Amygdala (tissue), 56 donors: ENCODE results near the gene CFH.
A peak's percentile ranks its signal among the peaks of the same experiment; 100 is the strongest.
"Not testable (repeated sequence)": the region's sequence is repeated elsewhere in the genome, so short reads cannot be mapped to it uniquely, and the experiment has no call there.

Experiments
- DNase-seq, 56 donors: peaks; one replicate each; lab custom pipeline; 2025; lab: John Stamatoyannopoulos, UW

Gene CFH

DNA sequence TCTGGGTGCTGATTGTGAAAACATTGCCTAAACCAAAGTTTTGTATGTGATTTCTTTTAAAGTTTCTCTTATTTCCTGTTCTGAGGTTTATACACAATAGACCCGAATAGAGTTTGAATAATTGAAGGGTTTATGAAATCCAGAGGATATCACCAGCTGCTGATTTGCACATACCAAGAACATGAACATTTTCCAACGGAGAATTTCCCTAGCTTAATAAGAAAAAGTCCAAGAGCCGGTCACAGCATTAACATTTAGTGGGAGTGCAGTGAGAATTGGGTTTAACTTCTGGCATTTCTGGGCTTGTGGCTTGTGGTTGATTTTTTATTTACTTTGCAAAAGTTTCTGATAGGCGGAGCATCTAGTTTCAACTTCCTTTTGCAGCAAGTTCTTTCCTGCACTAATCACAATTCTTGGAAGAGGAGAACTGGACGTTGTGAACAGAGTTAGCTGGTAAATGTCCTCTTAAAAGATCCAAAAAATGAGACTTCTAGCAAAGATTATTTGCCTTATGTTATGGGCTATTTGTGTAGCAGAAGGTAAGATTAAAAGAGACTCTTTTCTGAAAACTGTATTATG, at the start of gene CFH:
Gene CFH (plus strand): TSS at position 407 of the 579 bp plus-strand sequence. CDS start 75 bp downstream, at position 482.
- no peak for DNase-seq

DNA sequence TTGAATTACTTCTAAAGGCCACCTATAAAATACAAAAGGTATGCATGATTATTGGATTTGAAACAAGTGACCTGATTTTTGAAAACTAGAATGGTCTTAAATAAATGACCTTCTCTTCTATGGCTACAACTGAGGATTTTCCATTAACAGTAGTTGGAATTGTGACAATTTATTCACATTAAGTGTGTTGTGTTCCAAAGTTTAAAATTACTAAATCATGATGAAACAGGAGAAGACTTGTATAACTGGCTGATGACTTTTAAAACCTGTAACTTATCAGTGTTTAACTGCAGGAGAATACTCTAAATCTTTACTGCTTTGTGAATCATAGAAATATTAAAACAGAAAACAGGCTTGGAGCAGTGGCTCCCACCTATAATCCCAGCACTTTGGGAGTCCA, 48.2 kb upstream of the CFH start:
- no peak for DNase-seq

DNA sequence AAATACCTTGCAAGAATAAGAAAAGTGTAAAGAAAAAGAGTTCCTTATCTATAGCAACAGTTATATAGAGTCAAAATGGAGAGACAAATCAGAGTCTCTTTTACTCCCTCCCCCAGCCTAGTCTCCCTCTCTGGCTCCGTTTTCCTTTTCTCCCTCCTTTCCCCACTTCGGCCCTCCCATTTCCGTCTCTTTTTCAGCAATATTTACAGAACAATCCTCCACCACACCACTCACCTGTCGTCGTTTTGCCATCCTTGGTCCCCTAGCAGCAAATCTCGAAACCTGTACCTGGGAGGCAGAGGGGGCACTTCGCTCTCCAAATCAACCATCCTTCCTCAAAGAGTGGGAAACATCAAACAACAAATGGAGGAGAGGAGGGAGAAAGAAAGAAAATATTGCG, 43.9 kb upstream of the CFH start:
- peak in 3 of 56 donors; percentile 9 to 28 (median 27) for DNase-seq

DNA sequence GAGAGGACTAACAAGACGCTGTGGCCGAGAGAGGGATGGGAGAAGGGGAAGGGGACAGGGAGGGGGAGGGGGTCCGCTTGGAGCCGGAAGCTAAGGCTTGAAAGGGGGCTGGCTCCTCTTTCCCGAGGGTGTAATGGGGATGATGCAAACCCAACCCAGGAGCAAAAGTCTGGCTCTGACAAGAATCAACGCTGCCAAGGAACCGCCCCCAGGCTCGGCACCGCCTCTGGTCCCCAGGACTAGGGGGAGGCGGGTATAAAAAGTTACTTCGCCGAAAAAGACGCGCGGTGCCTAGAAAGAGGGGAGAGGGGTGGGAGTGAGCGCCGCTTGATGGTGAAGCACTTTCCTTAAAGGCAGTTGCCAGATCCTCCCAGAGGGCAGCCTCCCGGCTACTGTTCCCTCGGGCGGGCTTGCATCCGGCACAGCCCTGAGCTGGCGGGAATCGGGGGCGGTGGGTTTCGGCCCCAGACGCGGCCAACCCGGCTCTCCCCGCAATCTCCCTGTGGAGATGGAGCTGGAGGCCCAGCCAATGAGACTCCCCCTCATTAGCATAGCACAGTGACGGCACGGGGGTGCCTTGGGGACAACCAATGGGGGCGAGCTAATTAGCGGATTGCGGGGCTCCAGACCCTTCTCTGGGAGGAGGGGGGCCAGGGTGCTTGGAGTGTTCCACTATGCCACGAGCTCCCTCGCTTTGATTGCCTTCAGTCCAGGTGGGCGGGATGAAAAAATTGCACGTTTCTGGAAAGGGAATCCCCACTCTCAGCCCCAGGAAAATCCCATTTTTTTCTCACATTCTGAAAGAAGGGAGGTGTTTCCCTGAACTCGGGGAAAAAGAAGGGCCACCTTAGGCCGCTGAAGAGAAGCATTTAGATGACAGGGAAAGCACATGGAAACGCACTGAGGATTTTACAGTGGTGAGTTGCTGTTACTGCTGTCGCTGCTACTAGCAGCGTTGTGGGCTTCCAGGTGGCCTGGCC, 43.2 kb upstream of the CFH start, which contains the start of gene KCNT2:
Gene KCNT2 (minus strand): TSS at position 51 of the 980 bp plus-strand sequence. CDS start 131 bp downstream, outside the sequence.
- peak in 37 of 56 donors; percentile 3 to 75 (median 38) for DNase-seq

DNA sequence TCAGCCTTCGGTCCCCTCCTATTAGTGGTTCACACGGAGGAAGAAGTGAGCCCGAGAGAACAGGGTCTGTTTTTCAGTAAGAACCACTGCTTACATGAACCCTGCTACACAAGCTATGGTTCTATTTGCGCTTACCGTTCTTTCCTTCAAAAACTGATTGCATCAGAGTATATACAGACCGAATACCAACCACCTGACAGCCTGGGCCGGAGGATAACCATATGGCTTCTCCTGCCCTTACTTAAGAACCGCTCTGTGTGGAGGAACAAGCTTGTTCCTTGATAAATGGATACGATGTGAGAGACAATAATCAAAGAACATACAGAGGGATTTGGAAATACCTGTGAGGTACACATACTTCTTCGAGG, 42.5 kb upstream of the CFH start:
- DNase-seq = peak in 1 of 56 donors; percentile 7

DNA sequence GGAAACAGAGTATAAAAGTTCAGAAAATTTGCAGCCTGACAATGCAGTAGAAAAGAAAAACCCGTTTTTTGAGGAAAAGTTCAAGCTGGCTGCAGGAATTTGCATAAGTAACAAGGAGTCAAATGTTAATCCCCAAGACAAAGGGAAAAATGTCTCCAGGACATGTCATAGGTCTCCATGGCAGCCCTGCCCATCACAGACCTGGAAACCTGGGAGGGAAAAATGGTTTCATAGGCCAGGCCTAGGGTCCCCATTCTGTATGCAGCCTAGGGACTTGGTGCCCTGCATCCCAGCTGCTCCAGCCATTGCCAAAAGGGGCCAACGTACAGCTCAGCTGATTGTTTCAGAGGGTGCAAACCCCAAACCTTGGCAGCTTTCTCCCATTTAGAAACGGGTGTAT, 40.0 kb upstream of the CFH start:
- DNase-seq = no peak

DNA sequence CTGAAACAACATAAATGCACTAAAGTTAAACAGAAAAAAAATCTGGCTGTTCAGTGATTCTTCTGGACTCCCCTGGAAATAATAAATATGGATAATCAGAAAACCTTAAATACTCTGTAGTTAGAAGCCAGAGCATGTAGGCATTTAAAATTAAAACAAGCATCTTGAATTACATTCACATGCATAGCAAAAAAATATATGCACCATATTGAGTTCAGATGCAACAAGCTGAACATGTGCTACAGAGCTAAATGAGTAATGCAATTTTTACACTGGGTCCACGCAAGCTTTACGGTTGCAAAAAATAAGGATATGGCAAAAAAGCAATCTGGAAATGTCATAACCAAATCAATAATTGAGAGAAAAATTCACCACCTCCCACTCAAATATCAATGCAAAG, 32.1 kb upstream of the CFH start:
- DNase-seq = no peak

DNA sequence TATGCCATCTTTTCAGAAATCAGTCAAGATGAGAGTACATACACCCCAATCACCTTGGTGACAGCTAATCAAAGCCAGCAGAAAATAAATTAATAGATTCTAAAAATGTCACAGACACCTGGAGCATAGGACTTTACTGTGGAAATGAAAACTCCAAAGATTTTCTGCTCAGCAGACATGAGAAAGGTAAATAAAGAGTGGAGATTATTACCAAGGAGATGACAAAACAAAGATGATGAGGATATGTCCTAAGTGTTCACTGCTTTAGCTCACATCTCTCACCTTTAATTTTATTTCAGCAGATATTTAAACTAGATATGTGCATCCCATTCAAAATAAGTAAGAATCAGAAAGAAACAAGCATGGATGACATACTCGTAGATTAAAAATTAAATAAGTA, 28.8 kb upstream of the CFH start:
- DNase-seq = no peak

DNA sequence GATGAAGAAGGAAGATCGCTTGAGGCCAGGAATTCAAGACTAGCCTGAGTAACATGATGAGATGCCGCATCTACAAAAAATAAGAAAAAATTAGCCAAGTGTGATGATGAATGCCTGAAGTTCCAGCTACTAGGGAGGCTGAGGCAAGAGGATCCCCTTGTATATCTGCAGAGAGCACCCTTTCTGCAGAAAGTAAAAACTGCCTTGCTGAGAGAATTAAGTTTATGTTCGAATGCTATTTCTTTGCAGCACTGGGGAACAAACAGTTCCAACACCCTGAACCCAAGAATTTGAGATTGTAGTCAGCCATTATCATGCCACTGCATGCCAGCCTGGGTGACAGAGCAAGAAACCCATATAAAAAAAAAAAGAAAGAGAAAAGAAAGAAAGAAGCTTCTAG, 23.0 kb upstream of the CFH start:
- no peak for DNase-seq

DNA sequence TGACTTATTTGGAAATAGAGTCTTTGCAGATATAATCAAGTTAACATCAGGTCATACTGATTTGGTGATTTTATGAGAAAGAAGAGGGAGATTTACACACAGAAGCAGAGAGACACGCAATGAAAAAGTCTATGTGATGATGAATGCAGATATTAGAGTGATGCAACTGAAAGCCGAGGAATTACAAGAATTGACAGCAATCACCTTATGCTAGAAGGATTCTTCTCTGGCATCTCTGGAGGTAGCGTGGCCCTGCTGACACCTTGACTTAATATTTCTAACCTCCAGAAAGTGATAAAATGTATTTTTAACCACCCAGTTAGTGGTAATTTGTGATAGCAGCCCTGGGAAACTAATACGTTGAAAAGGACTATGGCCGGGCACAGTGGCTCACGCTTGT, 14.2 kb upstream of the CFH start:
- DNase-seq = no peak

DNA sequence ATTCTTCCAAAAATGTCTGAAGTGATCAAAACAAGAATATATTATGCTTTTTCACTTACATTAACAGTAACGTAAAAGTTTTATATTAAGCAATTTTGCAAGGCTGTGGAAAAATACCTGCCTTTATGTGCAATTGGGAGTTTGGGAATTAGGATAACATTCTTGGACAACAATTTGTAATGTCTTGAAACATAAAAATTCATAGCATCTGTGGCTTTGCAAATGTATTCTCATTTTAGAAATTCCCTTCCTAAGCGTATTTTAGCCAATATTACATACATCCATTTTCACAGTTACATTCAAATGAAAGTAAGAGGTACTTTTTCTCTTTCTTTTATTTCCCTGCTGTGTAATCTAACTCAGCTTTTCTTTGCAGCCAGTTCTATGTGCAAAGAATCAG, 13.4 kb upstream of the CFH start:
- no peak for DNase-seq

DNA sequence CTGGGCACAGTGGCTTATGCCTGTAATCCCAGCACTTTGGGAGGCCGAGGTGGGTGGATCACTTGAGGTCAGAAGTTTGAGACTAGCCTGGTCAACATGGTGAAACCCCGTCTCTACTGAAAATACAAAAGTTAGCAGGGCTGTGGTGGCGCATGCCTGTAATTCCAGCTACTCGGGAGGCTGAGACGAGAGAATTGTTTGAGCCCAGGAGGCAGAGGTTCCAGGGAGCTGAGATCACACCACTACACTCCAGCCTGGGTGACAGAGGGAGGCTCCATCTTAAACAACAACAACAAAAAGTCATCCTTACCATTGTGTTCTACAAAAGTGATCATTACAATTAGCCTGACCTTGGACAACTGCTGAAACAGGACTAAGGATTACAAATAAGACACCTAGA, 12.6 kb upstream of the CFH start:
- not testable (repeated sequence) for DNase-seq

DNA sequence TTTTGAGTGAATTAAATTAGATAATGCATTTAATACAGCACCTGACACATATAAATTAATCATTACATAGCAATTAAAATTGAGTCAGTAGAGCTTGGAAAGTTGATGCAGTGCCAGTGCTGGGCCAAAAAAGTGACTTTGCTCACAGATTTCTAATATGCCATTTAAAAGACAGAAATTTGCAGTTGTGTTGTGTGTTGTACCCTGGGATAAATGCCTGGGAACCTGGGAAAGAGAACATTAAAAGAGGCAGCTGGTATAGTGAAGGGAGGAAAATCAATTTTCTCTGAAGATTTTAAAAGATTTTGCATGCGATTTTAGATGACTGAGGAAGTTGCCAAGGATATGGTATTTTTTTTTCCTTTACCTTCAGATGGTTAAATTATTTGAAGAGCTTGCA, 10.9 kb upstream of the CFH start:
- no peak for DNase-seq

DNA sequence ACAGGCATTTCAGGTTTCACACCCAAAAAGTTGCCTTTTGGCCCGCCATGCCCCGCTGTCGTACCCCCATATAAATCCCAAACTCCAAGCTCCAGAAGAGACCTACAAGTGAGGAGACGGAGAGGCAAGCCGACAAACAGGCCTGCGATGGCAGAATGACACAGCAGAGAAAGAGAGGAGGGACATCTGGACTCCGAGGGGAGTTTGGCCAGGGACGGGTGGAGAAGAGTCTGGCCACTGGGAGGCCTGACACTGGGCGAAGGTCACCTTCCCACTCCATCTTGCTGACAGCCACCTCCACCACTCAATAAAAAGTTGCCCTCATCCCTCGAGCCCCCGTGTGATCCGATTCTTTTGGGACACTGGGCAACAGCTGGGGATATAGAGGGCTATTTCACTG, 1.9 kb upstream of the CFH start:
- DNase-seq = no peak

DNA sequence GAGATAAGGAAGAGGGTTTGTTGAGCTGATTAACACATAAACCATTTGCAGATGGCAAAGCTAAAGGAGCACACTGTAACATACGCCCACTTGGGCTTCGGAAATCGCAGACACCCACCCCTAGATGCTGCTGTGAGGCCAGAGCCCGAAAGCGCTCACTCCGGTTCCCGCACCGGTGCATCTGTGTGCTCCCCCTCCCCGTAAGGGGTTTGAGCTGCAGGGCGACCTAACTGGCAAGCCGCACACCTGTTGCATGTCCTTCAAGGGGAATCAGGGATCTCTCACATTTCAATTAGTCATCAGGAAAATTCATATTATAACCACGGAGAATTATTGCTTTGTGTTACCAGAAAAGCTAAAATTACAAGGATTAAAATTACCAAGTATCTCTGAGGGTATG, 1.4 kb upstream of the CFH start:
- no peak for DNase-seq

DNA sequence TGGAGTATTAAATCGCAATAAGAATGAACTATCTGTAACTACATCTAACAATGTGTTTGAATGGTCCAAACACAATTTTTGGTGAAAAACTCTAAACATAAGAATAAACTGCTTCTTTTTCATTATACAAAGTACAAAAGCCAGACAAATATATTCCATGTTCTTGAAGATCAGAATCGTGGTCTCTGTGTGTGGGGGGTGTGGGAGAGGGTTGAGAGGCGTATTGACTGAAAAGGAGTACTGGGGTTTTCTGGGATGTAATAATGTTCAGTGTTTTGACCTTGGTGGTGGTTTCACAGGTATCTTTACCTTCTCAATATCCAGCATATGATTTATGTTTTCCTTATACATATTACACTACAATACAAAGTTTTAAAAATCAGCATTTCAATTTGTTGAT, 764 bp upstream of the CFH start:
- DNase-seq = no peak

DNA sequence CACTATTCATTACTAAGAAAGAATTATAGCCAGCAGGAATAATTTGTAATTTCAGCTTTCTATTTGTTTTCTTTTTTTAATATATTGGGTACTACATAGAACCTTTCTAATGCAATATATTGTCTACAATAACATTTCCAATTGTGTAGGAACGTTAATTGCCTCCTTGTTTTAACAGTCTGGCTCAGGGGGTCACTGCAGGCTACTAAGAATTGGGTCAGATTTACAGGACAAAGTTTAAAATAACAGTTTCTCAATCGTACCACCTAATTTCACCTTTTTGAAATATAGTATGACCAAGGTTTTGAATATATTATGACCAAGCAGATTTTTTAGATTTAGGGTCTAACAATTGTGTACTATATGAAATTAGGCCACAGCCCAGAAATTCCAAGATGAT, 2.4 kb downstream of the CFH start:
- DNase-seq = no peak

DNA sequence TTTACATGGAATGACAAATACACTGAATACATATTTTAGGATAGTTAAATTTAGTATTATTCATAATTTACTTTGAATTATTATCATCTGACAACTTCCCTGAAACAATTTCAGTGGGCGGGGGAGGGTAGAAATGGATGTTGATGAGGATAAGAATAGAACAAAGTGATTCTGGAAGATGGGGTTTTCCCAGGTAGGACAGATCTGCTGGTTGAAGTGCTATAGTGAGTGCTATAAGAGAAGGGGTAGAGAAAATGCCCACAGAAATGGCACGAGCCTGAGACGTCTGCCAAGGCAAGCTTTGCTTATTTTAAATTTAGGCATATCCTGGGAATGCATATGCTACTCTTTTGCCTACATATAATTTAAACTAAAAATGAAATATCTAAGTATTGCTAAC, 3.2 kb downstream of the CFH start:
- no peak for DNase-seq

DNA sequence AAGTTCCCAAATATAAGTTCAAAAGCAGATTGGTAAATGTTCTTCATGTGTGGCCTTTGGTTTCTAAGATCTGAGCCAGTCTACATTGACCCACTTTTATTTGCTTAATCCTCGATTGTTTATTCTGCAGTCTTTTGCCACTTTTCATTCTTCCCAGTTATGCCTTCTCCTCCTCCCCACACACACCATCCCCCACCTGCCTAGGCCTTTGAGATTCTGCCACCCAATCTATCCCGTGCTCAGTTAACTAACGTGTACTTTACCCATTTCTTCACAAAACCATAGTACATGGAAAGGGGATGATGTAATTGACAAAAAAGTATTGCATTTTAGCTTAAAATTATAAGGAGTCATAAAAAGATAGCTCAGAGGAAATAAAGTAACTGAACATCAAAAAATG, 3.7 kb downstream of the CFH start:
- DNase-seq = no peak

DNA sequence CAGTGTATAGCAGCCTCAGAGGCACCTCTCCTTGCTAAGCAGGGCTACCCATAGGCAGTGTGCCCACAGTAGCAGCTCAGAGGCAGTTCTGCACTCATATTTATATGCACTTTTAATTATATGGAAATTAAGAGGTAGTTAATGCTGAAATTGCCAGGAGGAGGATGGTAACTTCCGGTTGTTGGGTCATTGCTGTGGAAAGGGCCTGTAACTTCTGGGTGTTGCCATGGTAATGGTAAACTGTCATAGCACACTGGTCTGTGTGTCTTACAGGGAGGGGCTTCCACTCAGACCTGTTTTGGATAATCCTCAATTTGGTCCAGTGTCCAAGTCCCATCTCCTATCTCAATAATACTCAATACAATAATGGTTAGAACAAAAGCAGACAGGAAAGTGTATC, 7.6 kb downstream of the CFH start:
- no peak for DNase-seq

DNA sequence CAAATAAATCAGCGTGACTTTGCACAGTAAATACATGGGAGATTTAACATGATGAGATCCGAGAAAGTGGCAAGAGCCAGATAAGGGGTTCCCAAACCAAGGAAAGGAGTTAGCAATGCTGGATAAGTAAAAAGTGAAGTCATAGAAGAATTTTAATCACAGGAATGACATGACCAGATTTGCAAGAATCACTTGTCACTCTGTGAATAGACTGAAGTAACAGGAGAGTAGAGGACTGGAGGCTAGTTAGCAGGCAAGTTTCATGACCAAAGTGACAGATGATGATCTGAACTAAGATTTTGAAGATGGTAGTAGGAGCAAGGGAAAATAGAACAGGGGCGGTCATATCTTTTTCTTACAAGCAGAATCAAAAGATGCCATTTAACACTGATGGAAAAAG, 8.4 kb downstream of the CFH start:
- DNase-seq = no peak

DNA sequence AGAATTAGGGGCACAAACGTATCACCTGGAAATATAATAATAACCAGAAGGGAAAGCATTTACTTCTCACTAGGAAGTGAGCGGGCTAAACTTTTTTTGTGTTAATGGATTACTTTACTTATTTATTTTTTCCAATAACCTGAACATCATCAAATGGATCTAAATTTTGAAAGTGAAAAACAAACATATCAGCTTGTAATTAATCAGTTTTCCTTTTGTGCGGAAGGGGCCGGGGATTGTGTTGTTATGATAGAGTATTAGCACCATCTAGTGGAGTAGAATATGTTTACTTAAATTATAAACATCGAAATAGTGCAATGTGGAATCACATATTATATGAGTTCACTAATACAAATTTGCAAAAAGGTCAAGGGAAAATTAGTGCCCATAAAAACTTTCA, 9.0 kb downstream of the CFH start:
- peak in 3 of 56 donors; percentile 2 to 19 (median 12) for DNase-seq
